ENCODE data around the gene TBC1D2. TPM values are rescaled to one million over a fixed set of nuclear protein-coding genes. Genes with fewer than 3 reads are reported as not detected.

Gene TBC1D2
- total and polyA plus RNA-seq, 2 of the 13 experiments (the other 11 are each of a cell fraction or from before 2014, with no cell fraction given) = 2.0 to 2.8 TPM

- TF ChIP-seq MAZ (IDR thresholded peaks at IDR 0.05; ENCODE audit: borderline replicate concordance, low read depth, low read length) = no peak
- peak; percentile 90 for TF ChIP-seq MAZ (CRISPR knock-in tag; IDR thresholded peaks at IDR 0.05; ENCODE audit: low read depth)
- TF ChIP-seq, protein P1, sequence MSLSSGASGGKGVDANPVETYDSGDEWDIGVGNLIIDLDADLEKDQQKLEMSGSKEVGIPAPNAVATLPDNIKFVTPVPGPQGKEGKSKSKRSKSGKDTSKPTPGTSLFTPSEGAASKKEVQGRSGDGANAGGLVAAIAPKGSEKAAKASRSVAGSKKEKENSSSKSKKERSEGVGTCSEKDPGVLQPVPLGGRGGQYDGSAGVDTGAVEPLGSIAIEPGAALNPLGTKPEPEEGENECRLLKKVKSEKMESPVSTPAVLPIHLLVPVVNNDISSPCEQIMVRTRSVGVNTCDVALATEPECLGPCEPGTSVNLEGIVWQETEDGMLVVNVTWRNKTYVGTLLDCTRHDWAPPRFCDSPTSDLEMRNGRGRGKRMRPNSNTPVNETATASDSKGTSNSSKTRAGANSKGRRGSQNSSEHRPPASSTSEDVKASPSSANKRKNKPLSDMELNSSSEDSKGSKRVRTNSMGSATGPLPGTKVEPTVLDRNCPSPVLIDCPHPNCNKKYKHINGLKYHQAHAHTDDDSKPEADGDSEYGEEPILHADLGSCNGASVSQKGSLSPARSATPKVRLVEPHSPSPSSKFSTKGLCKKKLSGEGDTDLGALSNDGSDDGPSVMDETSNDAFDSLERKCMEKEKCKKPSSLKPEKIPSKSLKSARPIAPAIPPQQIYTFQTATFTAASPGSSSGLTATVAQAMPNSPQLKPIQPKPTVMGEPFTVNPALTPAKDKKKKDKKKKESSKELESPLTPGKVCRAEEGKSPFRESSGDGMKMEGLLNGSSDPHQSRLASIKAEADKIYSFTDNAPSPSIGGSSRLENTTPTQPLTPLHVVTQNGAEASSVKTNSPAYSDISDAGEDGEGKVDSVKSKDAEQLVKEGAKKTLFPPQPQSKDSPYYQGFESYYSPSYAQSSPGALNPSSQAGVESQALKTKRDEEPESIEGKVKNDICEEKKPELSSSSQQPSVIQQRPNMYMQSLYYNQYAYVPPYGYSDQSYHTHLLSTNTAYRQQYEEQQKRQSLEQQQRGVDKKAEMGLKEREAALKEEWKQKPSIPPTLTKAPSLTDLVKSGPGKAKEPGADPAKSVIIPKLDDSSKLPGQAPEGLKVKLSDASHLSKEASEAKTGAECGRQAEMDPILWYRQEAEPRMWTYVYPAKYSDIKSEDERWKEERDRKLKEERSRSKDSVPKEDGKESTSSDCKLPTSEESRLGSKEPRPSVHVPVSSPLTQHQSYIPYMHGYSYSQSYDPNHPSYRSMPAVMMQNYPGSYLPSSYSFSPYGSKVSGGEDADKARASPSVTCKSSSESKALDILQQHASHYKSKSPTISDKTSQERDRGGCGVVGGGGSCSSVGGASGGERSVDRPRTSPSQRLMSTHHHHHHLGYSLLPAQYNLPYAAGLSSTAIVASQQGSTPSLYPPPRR (CRISPR knock-in tag; IDR thresholded peaks at IDR 0.05; ENCODE audit: borderline replicate concordance) = 0 out of 2 replicates have a peak, but pooled peaks have one; percentile 20
- no peak for TF ChIP-seq MBNL3 (CRISPR knock-in tag; conservative IDR thresholded peaks at IDR 0.05)
- peak; percentile 51; the same call in 1 of the 2 replicates for TF ChIP-seq ZNF274 (CRISPR knock-in tag; IDR thresholded peaks at IDR 0.05)
- peak; percentile 74; the same call in 1 of the 2 replicates for TF ChIP-seq ZNF891 (CRISPR knock-in tag; IDR thresholded peaks at IDR 0.05)
- peak; percentile 34; the same call in 1 of the 2 replicates for TF ChIP-seq HNF4G (IDR thresholded peaks at IDR 0.05; ENCODE audit: borderline replicate concordance, low read depth, low read length)
- peak; percentile 67; the same call in 1 of the 2 replicates for TF ChIP-seq HNF4G (CRISPR knock-in tag; IDR thresholded peaks at IDR 0.05; ENCODE audit: borderline replicate concordance, low read depth)
- peak; percentile 61; the same call in 1 of the 2 replicates for TF ChIP-seq ZBTB39 (CRISPR knock-in tag; IDR thresholded peaks at IDR 0.05)
- no peak for TF ChIP-seq RORA (CRISPR knock-in tag; IDR thresholded peaks at IDR 0.05)
- 0 out of 2 replicates have a peak, but pooled peaks have one; percentile 28 for TF ChIP-seq RNF2 (conservative IDR thresholded peaks at IDR 0.05; ENCODE audit: low read depth)
- TF ChIP-seq POLR2G (IDR thresholded peaks at IDR 0.05; ENCODE audit: low read depth, low read length) = peak; percentile 84
- peak; percentile 26; the same call in 1 of the 2 replicates for TF ChIP-seq ARNT2 (CRISPR knock-in tag; IDR thresholded peaks at IDR 0.05; ENCODE audit: low read depth)
- TF ChIP-seq ARNTL (CRISPR knock-in tag; IDR thresholded peaks at IDR 0.05) = peak; percentile 54; the same call in 1 of the 2 replicates
- TF ChIP-seq, protein P2, sequence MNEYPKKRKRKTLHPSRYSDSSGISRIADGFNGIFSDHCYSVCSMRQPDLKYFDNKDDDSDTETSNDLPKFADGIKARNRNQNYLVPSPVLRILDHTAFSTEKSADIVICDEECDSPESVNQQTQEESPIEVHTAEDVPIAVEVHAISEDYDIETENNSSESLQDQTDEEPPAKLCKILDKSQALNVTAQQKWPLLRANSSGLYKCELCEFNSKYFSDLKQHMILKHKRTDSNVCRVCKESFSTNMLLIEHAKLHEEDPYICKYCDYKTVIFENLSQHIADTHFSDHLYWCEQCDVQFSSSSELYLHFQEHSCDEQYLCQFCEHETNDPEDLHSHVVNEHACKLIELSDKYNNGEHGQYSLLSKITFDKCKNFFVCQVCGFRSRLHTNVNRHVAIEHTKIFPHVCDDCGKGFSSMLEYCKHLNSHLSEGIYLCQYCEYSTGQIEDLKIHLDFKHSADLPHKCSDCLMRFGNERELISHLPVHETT (CRISPR knock-in tag; conservative IDR thresholded peaks at IDR 0.05) = 0 out of 2 replicates have a peak, but pooled peaks have one; percentile 45
- no peak for TF ChIP-seq RFX1 (IDR thresholded peaks at IDR 0.05)
- peak; percentile 98 for TF ChIP-seq UBTF (CRISPR knock-in tag; IDR thresholded peaks at IDR 0.05)
- TF ChIP-seq MTF1 (CRISPR knock-in tag; IDR thresholded peaks at IDR 0.05) = no peak
Measured at GRCh38 chr9:98192503-98193335, 62.7 kb downstream of the TBC1D2 start, which contains the start of gene CORO2A (continued).

Data from HepG2 (cell line).